GM19438 (cell line): Measurements from ENCODE around the gene GLUL.

Experiments
- ATAC-seq: cut with Tn5 transposase; IDR thresholded peaks from one replicate; pipeline ENCODE4 v1.9.1; 2021; ENCODE audit warnings: low read depth; ENCODE audit not compliant: unreplicated experiment

Gene GLUL

GRCh38 chr1:182332261-182333060 is 59.1 kb downstream of the GLUL start:
- no peak for ATAC-seq
